ENCODE measurements around the gene TRABD2A. TPM values are rescaled to one million over a fixed set of nuclear protein-coding genes. Genes with fewer than 3 reads are reported as not detected.

Gene TRABD2A
- total RNA-seq, 1 donor from 2014 or later = 2.1 TPM

GRCh38 chr2:84833481-84834150 lies 47.3 kb downstream of the TRABD2A start:
- intact Hi-C loops (cut with DNase I) = no loop called here
- DNase-seq (ENCODE audit: low spot score) = no peak
- no peak for ATAC-seq

- intact Hi-C loops (cut with DNase I) = no loop called here
- ATAC-seq = peak; percentile 85
- DNase-seq (ENCODE audit: low spot score) = no peak
Measured at GRCh38 chr2:84832772-84833461, 48.0 kb downstream of the TRABD2A start.

GRCh38 chr2:84830758-84831500 lies 50.0 kb downstream of the TRABD2A start:
- intact Hi-C loops (cut with DNase I) = no loop called here
- DNase-seq (ENCODE audit: low spot score) (no peak), ATAC-seq (no peak)

DNA sequence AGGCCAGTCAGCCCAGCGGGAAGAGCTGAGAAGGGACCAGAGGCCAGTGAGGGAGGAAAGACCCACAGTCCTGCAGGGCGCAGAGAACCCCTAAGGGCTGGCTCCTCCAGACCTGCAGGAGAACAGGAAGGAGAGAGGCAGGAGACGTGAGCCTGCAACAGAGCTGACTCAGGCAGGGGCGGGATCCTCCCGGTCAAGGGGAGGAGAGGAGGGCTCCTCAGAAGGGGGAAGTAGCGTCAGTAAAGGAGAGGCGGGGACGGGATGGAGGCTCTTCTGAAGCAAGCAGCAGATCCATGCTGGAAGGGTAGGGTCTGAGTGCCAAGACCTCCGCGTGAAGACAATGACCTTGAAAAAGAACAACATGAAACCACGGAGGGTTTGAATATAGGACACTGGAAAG lies 50.8 kb downstream of the TRABD2A start:
- peak; percentile 73 for ATAC-seq
- DNase-seq (ENCODE audit: low spot score) = peak; percentile 65

GRCh38 chr2:84829693-84830092 lies 51.2 kb downstream of the TRABD2A start:
- intact Hi-C loops (cut with DNase I) = no loop called here
- DNase-seq (ENCODE audit: low spot score) = no peak

More for the DNA sequence above, 50.8 kb downstream of the TRABD2A start:
- intact Hi-C loops (cut with DNase I) = no loop called here

DNA sequence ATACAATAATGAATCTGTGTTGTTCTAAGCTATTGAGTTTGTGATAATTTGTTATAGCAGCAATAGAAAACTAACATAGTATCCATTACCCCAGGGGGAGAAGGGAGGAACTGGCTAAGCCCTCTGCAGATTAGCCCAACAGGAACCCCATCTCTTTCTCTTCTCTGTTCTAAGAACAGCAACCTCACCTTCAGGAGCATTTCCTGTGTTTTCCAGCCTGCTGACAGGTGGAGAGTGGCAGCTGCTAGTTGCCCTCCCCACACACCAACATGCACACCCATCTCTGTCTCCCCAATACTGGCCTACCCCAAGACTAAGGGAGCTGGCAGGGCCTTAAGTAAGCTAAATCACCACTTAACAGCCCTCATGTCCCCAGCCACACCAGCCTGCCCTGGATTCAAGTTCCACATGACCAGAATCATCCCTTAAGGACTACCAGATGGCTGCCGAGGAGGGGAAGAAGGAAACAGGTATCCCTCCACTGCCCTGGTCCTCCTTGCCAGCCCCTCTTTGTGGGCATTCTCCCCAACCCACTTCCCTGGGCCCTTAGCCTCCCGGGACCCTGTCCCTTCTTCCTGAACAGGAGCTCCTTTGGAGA lies 52.8 kb downstream of the TRABD2A start:
- intact Hi-C loops (cut with DNase I) = no loop called here
- DNase-seq (ENCODE audit: low spot score) (no peak), ATAC-seq (no peak)

More at GRCh38 chr2:84829693-84830092, 51.2 kb downstream of the TRABD2A start:
- ATAC-seq = no peak

DNA sequence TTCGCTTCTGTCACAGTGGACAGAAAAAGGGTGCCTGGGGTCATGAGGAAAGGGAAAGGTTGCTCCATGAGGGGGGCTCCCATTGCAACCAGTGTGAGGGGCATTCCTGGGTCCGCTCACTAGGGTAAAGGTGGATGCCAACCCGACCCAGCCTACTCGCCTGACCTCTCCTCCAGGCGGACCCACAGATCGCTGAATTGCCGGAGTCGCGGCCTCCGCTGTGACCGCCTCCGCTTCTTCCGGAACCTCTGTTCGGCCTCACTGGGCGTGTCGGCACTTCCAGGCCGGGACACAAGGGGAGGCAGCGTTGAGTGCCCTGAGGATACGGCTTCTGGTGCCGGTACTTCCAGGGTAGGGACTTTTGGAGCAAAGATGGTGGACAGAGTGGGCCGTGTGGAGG lies 57.1 kb downstream of the TRABD2A start:
- intact Hi-C loops (cut with DNase I) = no loop called here
- DNase-seq (ENCODE audit: low spot score) (no peak), ATAC-seq (no peak)

DNA sequence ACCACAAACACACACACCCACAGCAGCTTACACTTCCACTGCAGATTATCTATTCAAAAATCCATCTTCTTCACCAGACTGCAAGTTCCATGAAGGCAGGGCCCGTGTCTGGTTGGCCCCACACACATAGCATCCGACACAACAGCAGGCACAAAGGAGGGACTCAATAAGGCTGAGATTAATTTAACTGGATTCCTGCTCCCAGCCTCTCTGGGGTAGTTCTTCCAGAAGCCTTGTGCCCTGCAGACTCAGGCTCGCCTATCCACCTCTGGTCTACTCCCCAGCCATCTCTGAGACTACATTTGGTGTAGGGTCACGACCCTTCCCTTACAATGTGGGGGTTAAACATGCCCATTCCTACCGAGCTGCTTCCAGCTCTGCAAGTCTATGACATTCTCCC lies 57.7 kb downstream of the TRABD2A start:
- no peak for ATAC-seq
- intact Hi-C loops (cut with DNase I) = no loop called here

GRCh38 chr2:84821806-84822205 lies 59.1 kb downstream of the TRABD2A start:
- ATAC-seq (no peak), DNase-seq (ENCODE audit: low spot score) (no peak)
- intact Hi-C loops (cut with DNase I) = no loop called here

More for the DNA sequence above, 57.7 kb downstream of the TRABD2A start:
- no peak for DNase-seq (ENCODE audit: low spot score)

GRCh38 chr2:84817239-84817655 lies 63.6 kb downstream of the TRABD2A start:
- DNase-seq (ENCODE audit: low spot score) (no peak), ATAC-seq (no peak)
- intact Hi-C loops (cut with DNase I) = no loop called here

DNA sequence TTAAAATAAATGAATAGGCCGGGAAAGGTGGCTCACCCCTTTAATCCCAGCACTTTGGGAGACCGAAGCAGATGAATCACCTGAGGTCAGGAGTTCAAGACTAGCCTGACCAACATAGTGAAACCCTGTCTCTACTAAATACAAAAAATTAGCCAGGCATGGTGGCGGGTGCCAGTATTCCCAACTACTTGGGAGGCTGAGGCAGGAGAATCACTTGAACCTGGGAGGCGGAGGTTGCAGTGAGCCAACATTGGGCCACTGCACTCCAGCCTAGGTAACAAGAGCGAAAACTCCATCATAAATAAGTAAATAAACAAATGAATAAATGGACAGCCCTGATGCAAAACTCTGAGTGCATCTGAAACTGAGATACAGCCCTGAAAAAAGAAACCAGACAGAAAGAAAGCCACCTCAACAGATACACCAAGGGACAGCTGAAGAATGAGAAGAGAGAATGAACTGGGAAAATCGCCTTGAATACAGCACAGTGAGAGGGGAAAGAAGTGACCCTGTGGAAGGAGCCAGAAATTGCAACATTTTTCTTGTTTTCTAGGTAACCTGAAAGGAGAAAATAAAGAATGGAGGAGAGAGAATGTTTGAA lies 64.4 kb downstream of the TRABD2A start:
- intact Hi-C loops (cut with DNase I) = no loop called here
- ATAC-seq (no peak), DNase-seq (ENCODE audit: low spot score) (no peak)

DNA sequence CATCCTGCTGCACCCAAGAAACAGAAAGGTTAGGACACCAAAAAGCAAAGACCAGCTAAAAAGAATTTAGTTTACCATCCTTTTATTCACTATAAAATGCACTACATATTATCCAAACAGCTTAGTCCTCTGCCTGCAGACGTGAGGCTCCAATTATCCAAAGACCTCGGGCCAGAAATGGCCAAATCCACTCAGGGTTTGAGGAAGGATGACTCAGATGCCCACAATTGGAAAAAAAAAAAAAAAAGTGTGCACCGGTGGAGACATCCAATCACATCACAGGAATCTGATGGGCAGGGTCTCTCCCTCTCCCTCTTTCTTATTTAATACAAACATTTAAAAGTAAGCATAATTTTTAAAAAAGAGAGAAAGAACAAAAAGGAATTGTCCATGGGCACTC lies 65.7 kb downstream of the TRABD2A start:
- DNase-seq (ENCODE audit: low spot score) (no peak), ATAC-seq (no peak)
- intact Hi-C loops (cut with DNase I) = no loop called here

DNA sequence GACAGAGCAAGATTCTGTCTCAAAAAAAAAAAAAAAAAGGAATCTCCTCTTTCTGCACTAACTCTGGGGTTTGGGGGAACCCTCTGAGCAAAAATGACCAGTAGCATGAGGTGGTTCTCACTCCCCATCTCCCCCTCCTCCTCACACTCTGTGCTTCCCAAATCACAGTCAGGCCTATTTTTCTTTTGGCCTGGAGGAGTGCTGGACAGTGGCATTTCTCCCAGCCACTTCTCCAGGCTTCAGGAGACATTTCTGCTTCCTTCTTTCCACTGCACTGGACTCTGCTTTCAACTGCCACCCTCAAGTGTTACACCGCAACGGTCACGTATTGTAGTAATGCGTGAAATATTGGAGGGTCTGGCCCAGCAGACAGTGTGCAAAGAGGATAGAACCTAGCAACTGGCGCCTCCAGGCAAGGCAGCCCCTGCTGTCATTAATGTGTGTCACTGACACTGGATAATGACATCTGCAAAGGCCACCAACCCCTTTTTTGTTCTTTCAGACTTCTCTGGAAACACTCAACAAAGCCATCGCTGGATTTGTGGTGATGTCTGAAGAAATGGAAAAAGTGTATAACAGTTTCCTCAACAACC lies 68.9 kb downstream of the TRABD2A start:
- intact Hi-C loops (cut with DNase I) = no loop called here
- ATAC-seq = no peak

GRCh38 chr2:84808279-84808678 lies 72.6 kb downstream of the TRABD2A start:
- DNase-seq (ENCODE audit: low spot score) (no peak), ATAC-seq (no peak)
- intact Hi-C loops (cut with DNase I) = no loop called here

More for the DNA sequence above, 68.9 kb downstream of the TRABD2A start:
- no peak for DNase-seq (ENCODE audit: low spot score)

GRCh38 chr2:84807063-84807485 lies 73.8 kb downstream of the TRABD2A start:
- peak; percentile 86 for ATAC-seq
- DNase-seq (ENCODE audit: low spot score) = no peak
- intact Hi-C loops (cut with DNase I) = no loop called here

DNA sequence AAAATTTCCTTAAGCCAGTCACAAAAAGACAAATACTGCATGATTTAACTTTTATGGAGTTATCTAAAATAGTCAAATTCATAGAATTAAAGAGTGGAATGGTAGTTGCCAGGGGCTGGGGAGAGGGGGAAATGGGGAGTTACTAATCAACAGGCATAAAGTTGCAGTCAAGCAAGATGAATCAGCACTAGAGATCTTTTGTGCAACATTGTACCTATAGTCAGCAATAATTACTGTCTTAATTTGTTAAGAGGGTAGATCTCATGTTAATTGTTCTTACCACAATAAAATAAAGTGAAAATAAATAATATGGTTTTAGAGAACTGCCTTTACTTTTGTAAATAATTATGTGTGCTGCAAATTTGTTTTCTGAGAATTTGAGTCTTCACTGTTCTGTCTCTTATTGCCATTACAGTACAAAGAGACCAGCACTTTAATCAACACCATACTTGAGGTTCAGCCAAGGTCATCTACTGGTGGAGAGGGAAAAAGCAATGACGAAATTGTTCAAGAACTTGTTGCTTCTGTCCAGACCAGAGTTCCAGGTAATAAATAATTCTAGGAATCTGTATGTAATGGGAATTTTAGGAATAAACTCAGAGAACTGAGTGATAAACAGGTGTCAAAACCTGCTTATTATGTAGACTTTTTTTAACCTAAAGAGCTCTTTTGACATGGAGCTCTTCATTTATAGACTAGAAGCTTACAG lies 75.5 kb downstream of the TRABD2A start:
- no peak for ATAC-seq
- intact Hi-C loops (cut with DNase I) = no loop called here

GRCh38 chr2:84801811-84802210 lies 79.1 kb downstream of the TRABD2A start:
- intact Hi-C loops (cut with DNase I) = no loop called here
- ATAC-seq (no peak), DNase-seq (ENCODE audit: low spot score) (no peak)

More for the DNA sequence above, 75.5 kb downstream of the TRABD2A start:
- no peak for DNase-seq (ENCODE audit: low spot score)

DNA sequence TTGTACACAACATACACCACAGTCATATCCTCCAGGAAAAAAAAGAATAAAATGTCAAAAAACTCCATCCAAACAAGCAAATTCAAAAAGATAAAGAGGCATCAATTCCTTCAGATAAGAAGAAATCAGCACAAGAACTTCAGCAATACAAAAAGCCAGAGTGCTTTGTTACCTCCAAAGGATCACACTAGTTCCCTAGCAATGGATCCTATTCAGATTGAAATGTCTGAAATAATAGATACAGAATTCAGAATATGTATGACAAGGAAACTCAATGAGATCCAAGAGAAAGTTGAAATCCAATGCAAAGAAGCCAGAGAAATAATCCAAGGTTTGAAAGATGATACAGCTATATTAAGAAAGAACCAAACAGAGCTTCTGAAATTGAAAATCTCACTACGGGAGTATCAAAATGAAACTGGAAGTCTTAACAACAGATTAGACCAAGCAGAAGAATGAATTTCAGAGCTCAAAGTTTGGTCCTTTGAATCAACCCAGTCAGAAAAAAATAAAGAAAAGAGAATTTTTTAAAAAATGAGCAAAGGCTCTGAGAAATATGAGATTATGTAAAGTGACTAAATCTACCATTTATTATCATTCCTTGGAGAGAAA lies 80.6 kb downstream of the TRABD2A start:
- no peak for ATAC-seq
- intact Hi-C loops (cut with DNase I) = no loop called here
- DNase-seq (ENCODE audit: low spot score) = no peak
